GM23338 (cell line): ENCODE measurements around the gene RTN4RL2. TPM values are rescaled to one million over a fixed set of nuclear protein-coding genes. Genes with fewer than 3 reads are reported as not detected.

Experiments used
- ATAC-seq: fragments of 200-7000 bp; cut with Tn5 transposase; 3 replicates; pipeline ENCODE4 v1.9.1; 2020
- DNase-seq: peaks from one replicate; pipeline ENCODE4 v3.0.0-alpha.2; 2015; ENCODE audit warnings: low spot score
- H2AFZ ChIP-seq: fragments of 200-600 bp; sonication (generic); 2 replicates; pipeline ENCODE4 v1.8.0; 2016; ENCODE audit warnings: antibody characterized with exemption, mild to moderate bottlenecking, moderate library complexity
- H3F3A ChIP-seq: fragments of 200-600 bp; sonication (generic); replicated peaks from 2 replicates; pipeline ENCODE4 v1.8.0; 2017; ENCODE audit warnings: antibody characterized with exemption, mixed run types, low read depth
- H3K27ac ChIP-seq: fragments of 200-600 bp; sonication (generic); 2 replicates; pipeline ENCODE4 v1.6.1; 2016; ENCODE audit warnings: low read depth
- H3K27me3 ChIP-seq: fragments of 200-600 bp; sonication (generic); 2 replicates; pipeline ENCODE4 v1.8.0; 2016; ENCODE audit warnings: mild to moderate bottlenecking, mixed run types, moderate library complexity; ENCODE audit not compliant: insufficient read depth
- H3K36me3 ChIP-seq: fragments of 200-600 bp; sonication (generic); 2 replicates; pipeline ENCODE4 v1.8.0; 2016; ENCODE audit warnings: mild to moderate bottlenecking; ENCODE audit not compliant: insufficient read depth
- H3K4me1 ChIP-seq: fragments of 200-600 bp; sonication (generic); 2 replicates; pipeline ENCODE4 v1.8.0; 2016; ENCODE audit warnings: mild to moderate bottlenecking, moderate library complexity; ENCODE audit not compliant: insufficient read depth
- H3K4me2 ChIP-seq: fragments of 200-600 bp; sonication (generic); 2 replicates; pipeline ENCODE4 v1.7.1; 2017; ENCODE audit warnings: mixed run types
- H3K4me3 ChIP-seq: fragments of 200-600 bp; sonication (generic); 2 replicates; pipeline ENCODE4 v1.6.1; 2016; ENCODE audit warnings: mixed run types
- H3K79me2 ChIP-seq: fragments of 200-600 bp; sonication (generic); replicated peaks from 2 replicates; pipeline ENCODE4 v1.8.0; 2017; ENCODE audit warnings: mild to moderate bottlenecking; ENCODE audit not compliant: insufficient read depth
- H3K9me2 ChIP-seq: fragments of 200-600 bp; sonication (generic); 2 replicates; pipeline ENCODE4 v1.8.0; 2017; ENCODE audit not compliant: insufficient read depth
- H4K20me1 ChIP-seq: fragments of 200-600 bp; sonication (generic); replicated peaks from 2 replicates; pipeline ENCODE4 v1.8.0; 2017; ENCODE audit warnings: mild to moderate bottlenecking; ENCODE audit not compliant: insufficient read depth
- H3K27ac Mint-ChIP-seq: 2 replicates; pipeline ENCODE4 v1.8.0; 2020; ENCODE audit warnings: inconsistent platforms, mild to moderate bottlenecking, moderate library complexity, mixed read lengths
- H3K27me3 Mint-ChIP-seq: 3 replicates; pipeline ENCODE4 v1.8.0; 2022; ENCODE audit warnings: low read depth, mild to moderate bottlenecking, moderate library complexity, mixed read lengths, inconsistent platforms; ENCODE audit not compliant: insufficient read depth, poor library complexity
- H3K36me3 Mint-ChIP-seq: 3 replicates; pipeline ENCODE4 v1.8.0; 2021; ENCODE audit warnings: low read depth, mild to moderate bottlenecking, inconsistent platforms, moderate library complexity, mixed read lengths
- H3K4me1 Mint-ChIP-seq: 3 replicates; pipeline ENCODE4 v1.8.0; 2020; ENCODE audit warnings: mild to moderate bottlenecking, inconsistent platforms, mixed read lengths
- H3K4me3 Mint-ChIP-seq: 3 replicates; pipeline ENCODE4 v1.8.0; 2021; ENCODE audit warnings: moderate library complexity, mild to moderate bottlenecking, inconsistent platforms, mixed read lengths
- H3K9me3 Mint-ChIP-seq: 3 replicates; pipeline ENCODE4 v1.8.0; 2020; ENCODE audit warnings: moderate library complexity, mild to moderate bottlenecking, inconsistent platforms, mixed read lengths
- CREB1 ChIP-seq: fragments of 250-450 bp; sonication (Bioruptor Pico); IDR thresholded peaks from 2 replicates; pipeline ENCODE4 v1.5.0; 2020; ENCODE audit warnings: low read depth, mild to moderate bottlenecking, moderate library complexity
- CTCF ChIP-seq, 2 experiments: fragments of 200-600 bp in 1 of 2; sonication (generic) in 1 of 2; conservative IDR thresholded peaks; 2 replicates each; pipeline versions ENCODE4 v1.5.1 to v1.6.1; 2016 to 2017; ENCODE audit warnings: antibody characterized with exemption in 2 of 2, low read depth in 2 of 2, mild to moderate bottlenecking in 2 of 2, moderate library complexity in 1 of 2
- ETS1 ChIP-seq: IDR thresholded peaks from 2 replicates; pipeline ENCODE4 v1.6.1; 2016; ENCODE audit warnings: antibody characterized with exemption
- EZH2 ChIP-seq: fragments of 200-600 bp; sonication (generic); IDR thresholded peaks from one replicate; pipeline ENCODE4 v1.8.0; 2017; ENCODE audit warnings: antibody characterized with exemption, mild to moderate bottlenecking, low read depth; ENCODE audit not compliant: unreplicated experiment
- EZH2phosphoT487 ChIP-seq: fragments of 200-600 bp; sonication (generic); IDR thresholded peaks from one replicate; pipeline ENCODE4 v1.8.1; 2018; ENCODE audit warnings: antibody characterized with exemption; ENCODE audit not compliant: unreplicated experiment
- JUNB ChIP-seq: IDR thresholded peaks from one replicate; pipeline ENCODE4 v1.6.1; 2016; ENCODE audit warnings: antibody characterized with exemption; ENCODE audit not compliant: unreplicated experiment
- NANOG ChIP-seq: IDR thresholded peaks from 2 replicates; pipeline ENCODE4 v1.6.1; 2016; ENCODE audit warnings: antibody characterized with exemption, borderline replicate concordance
- POLR2AphosphoS5 ChIP-seq: IDR thresholded peaks from 2 replicates; pipeline ENCODE4 v1.6.1; 2016; ENCODE audit warnings: antibody characterized with exemption, low read depth
- REST ChIP-seq: IDR thresholded peaks from one replicate; pipeline ENCODE4 v1.6.1; 2018; ENCODE audit warnings: antibody characterized with exemption; ENCODE audit not compliant: unreplicated experiment
- STAT1 ChIP-seq: IDR thresholded peaks from one replicate; pipeline ENCODE4 v1.6.1; 2016; ENCODE audit warnings: antibody characterized with exemption; ENCODE audit not compliant: unreplicated experiment
- ZNF114 ChIP-seq: fragments of 250-450 bp; sonication (Bioruptor Pico); IDR thresholded peaks from 2 replicates; pipeline ENCODE4 v1.5.0; 2020; ENCODE audit warnings: mild to moderate bottlenecking, moderate library complexity
- ZNF331 ChIP-seq: fragments of 250-450 bp; sonication (Bioruptor Pico); IDR thresholded peaks from 2 replicates; pipeline ENCODE4 v1.5.0; 2020; ENCODE audit warnings: low read depth, mild to moderate bottlenecking, moderate library complexity
- ZNF462 ChIP-seq: fragments of 250-450 bp; sonication (Bioruptor Pico); IDR thresholded peaks from 2 replicates; pipeline ENCODE4 v1.5.0; 2020; ENCODE audit warnings: mild to moderate bottlenecking, moderate library complexity
- polyA plus RNA-seq: library from polyadenylated mRNA; unstranded; fragments of >200 nt; fragmentation: Nextera tagmentation; extraction: Ambion mirVana; gene quantifications from 2 replicates; pipeline ENCODE4 v1.2.1, GENCODE V29; 2016
- total RNA-seq: library from RNA; depleted of rRNA; stranded (reverse); fragments of >200 nt; shearing (Covaris generic); gene quantifications from 2 replicates; pipeline ENCODE4 v1.2.3, GENCODE V29; 2014

Gene RTN4RL2
- total and polyA plus RNA-seq, 2 experiments from 2014 or later: 13.9 to 15.9 TPM

GRCh38 chr11:57471496-57471895, 11.2 kb downstream of the RTN4RL2 start:
- Mint-ChIP-seq H3K4me3 (no peak overlapping the region), H3K9me3 (no peaks in the 10 kb centered on the region; the same call in 2 of the 3 replicates), H3K4me1 (peaks cover 47% of the 10 kb centered on the region), H3K27ac (no peak overlapping the region), H3K27me3 (peaks cover 27% of the 10 kb centered on the region), H3K36me3 (peaks cover 38% of the 10 kb centered on the region)
- Histone ChIP-seq H3K4me2 (no peak overlapping the region), H3F3A (peaks cover 25% of the 10 kb centered on the region; the same call in 1 of the 2 replicates), H3K4me1 (peaks cover 49% of the 10 kb centered on the region), H2AFZ (no peak overlapping the region), H3K27ac (no peak overlapping the region), H3K36me3 (no peaks in the 10 kb centered on the region; the same call in 1 of the 2 replicates), H3K9me2 (no peaks in the 10 kb centered on the region), H3K4me3 (no peak overlapping the region), H4K20me1 (no peaks in the 10 kb centered on the region; the same call in 1 of the 2 replicates), H3K79me2 (no peaks in the 10 kb centered on the region), H3K27me3 (peaks cover 21% of the 10 kb centered on the region)
- TF ChIP-seq ZNF114 (CRISPR knock-in tag): no peak
- no peak for TF ChIP-seq CTCF (conservative IDR thresholded peaks at IDR 0.05; ENCODE audit: low read depth in 2 of 2)
- no peak for TF ChIP-seq ETS1
- TF ChIP-seq NANOG: no peak
- TF ChIP-seq JUNB: no peak
- no peak for TF ChIP-seq EZH2
- no peak for TF ChIP-seq CREB1 (CRISPR knock-in tag)
- TF ChIP-seq STAT1: no peak
- no peak for TF ChIP-seq ZNF462 (CRISPR knock-in tag)
- no peak for TF ChIP-seq EZH2phosphoT487
- TF ChIP-seq POLR2AphosphoS5: no peak
- TF ChIP-seq REST: no peak
- no peak for TF ChIP-seq ZNF331 (CRISPR knock-in tag)
- ATAC-seq (no peak), DNase-seq (no peak)
